Prostate gland (tissue), 2 donors: ENCODE results near the gene C16orf90. TPM values are rescaled to one million over a fixed set of nuclear protein-coding genes. Genes with fewer than 3 reads are reported as not detected.
"Not testable (repeated sequence)": the region's sequence is repeated elsewhere in the genome, so short reads cannot be mapped to it uniquely, and the experiment has no call there.

Source experiments
- DNase-seq: peaks from one replicate; pipeline ENCODE4 v3.0.0-alpha.2; 2019; ENCODE audit warnings: low spot score
- H3K27ac ChIP-seq, 2 donors: fragments of 200-600 bp; sonication (generic); 2 replicates each; pipeline ENCODE4 v1.5.1; 2017 to 2019
- H3K27me3 ChIP-seq: fragments of 200-600 bp; sonication (generic); replicated peaks from 2 replicates; pipeline ENCODE4 v1.5.1; 2019; ENCODE audit not compliant: insufficient read depth
- H3K36me3 ChIP-seq, 2 donors: fragments of 200-600 bp; sonication (generic); 1 replicate in 1 of 2; 2 replicates in 1 of 2; pipeline versions ENCODE4 v1.5.1 to v1.8.1; 2017 to 2019
- H3K4me1 ChIP-seq: fragments of 200-600 bp; sonication (generic); replicated peaks from 2 replicates; pipeline ENCODE4 v1.5.1; 2019
- H3K4me3 ChIP-seq, 2 donors: fragments of 200-600 bp; sonication (generic); 2 replicates each; pipeline ENCODE4 v1.5.1; 2017 to 2019
- H3K9me3 ChIP-seq: fragments of 200-600 bp; sonication (generic); 2 replicates; pipeline ENCODE4 v1.5.1; 2017
- CTCF ChIP-seq, 4 experiments: fragments of 200-600 bp in 2 of 4; fragments of 450-650 bp in 2 of 4; sonication (generic) in 2 of 4; IDR thresholded peaks; 1 replicate in 3 of 4; 2 replicates in 1 of 4; pipeline ENCODE4 v1.5.1; 2016 to 2019; ENCODE audit warnings: antibody characterized with exemption in 4 of 4, mild to moderate bottlenecking in 2 of 4, moderate library complexity in 2 of 4
- POLR2A ChIP-seq: fragments of 450-650 bp; IDR thresholded peaks from one replicate; pipeline ENCODE4 v1.6.1; 2016; ENCODE audit warnings: antibody characterized with exemption, mild to moderate bottlenecking
- POLR2AphosphoS5 ChIP-seq: sonication (generic); formaldehyde crosslinking; IDR thresholded peaks from one replicate; pipeline ENCODE4 v1.6.1; 2017; ENCODE audit warnings: antibody characterized with exemption
- WGBS: methylation state at CpG from one replicate; pipeline ENCODE4 v1.1.5; 2018; 5-methylcytosine and 5-hydroxymethylcytosine counted together
- intact Hi-C: fragments of 100-400 bp; cut with DNase I; formaldehyde crosslinking; loops from one replicate; pipeline ENCODE4 v1.14.2; 2022
- total RNA-seq, 2 donors: library from RNA; depleted of rRNA; stranded (reverse); fragments of >200 nt; gene quantifications; one replicate each; pipeline ENCODE4 v1.1.0, GENCODE V29; 2016

C16orf90 gene
- total RNA-seq, 2 donors from 2014 or later, result 1.1 TPM; not detected in 1

GRCh38 chr16:3529175-3529574 lies 33.9 kb upstream of the C16orf90 start:
- H3K27me3 ChIP-seq, result no peaks in the 10 kb centered on the region
- H3K4me1 ChIP-seq, result no peaks in the 10 kb centered on the region
- TF ChIP-seq POLR2A, result no peak
- no peak for TF ChIP-seq POLR2AphosphoS5
- no peak for TF ChIP-seq CTCF (IDR thresholded peaks at IDR 0.05)
- peaks cover 4 to 12% of the 10 kb centered on the region in 2 donors for H3K36me3 ChIP-seq
- no peak for DNase-seq
- no peak overlapping the region for H3K4me3 ChIP-seq
- intact Hi-C loops, result loop anchor here (5.0 kb wide), 1 partner anchor 348 kb away; no protein-coding TSS in a partner anchor
- no peak overlapping the region for H3K27ac ChIP-seq
- no peaks in the 10 kb centered on the region for H3K9me3 ChIP-seq

GRCh38 chr16:3528406-3528805 lies 33.1 kb upstream of the C16orf90 start:
- intact Hi-C loops, result loop anchor here (5.0 kb wide), 1 partner anchor 349 kb away; no protein-coding TSS in a partner anchor
- no peaks in the 10 kb centered on the region for H3K4me1 ChIP-seq
- H3K27me3 ChIP-seq, result no peaks in the 10 kb centered on the region
- no peak overlapping the region for H3K4me3 ChIP-seq
- no peak overlapping the region for H3K27ac ChIP-seq
- no peaks in the 10 kb centered on the region for H3K9me3 ChIP-seq
- no peak for DNase-seq
- WGBS, result 94% methylated on average over 2 of the region's 2 CpGs
- H3K36me3 ChIP-seq, result peaks cover 4 to 19% of the 10 kb centered on the region in 2 donors
- TF ChIP-seq POLR2A, result no peak
- no peak for TF ChIP-seq POLR2AphosphoS5
- no peak for TF ChIP-seq CTCF (IDR thresholded peaks at IDR 0.05)

- H3K9me3 ChIP-seq, H3K27ac ChIP-seq, H3K4me1 ChIP-seq, H3K27me3 ChIP-seq, H3K4me3 ChIP-seq: not testable (repeated sequence)
- peaks cover 4 to 23% of the 10 kb centered on the region in 2 donors for H3K36me3 ChIP-seq
- intact Hi-C loops, result loop anchor here (5.0 kb wide), 1 partner anchor 350 kb away; no protein-coding TSS in a partner anchor
- TF ChIP-seq CTCF (IDR thresholded peaks at IDR 0.05), result peak; percentile 18 to 64 (median 50)
- 64% methylated on average over 12 of the region's 12 CpGs for WGBS
- DNase-seq, result peak; percentile 58
Observed at GRCh38 chr16:3527216-3527829, 32.0 kb upstream of the C16orf90 start.

GRCh38 chr16:3525951-3526350 lies 30.7 kb upstream of the C16orf90 start:
- intact Hi-C loops, result loop anchor here (5.0 kb wide), 1 partner anchor 351 kb away; no protein-coding TSS in a partner anchor
- Histone ChIP-seq H3K27me3 (no peaks in the 10 kb centered on the region), H3K27ac (no peak overlapping the region), H3K4me1 (no peaks in the 10 kb centered on the region), H3K4me3 (no peak overlapping the region), H3K36me3 (peaks cover 4 to 19% of the 10 kb centered on the region in 2 donors), H3K9me3 (no peaks in the 10 kb centered on the region)
- TF ChIP-seq POLR2A (no peak), POLR2AphosphoS5 (no peak), CTCF (IDR thresholded peaks at IDR 0.05) (no peak)
- DNase-seq, result no peak
- 93% methylated on average over 5 of the region's 5 CpGs for WGBS

GRCh38 chr16:3523281-3523680 lies 28.0 kb upstream of the C16orf90 start:
- Histone ChIP-seq H3K27me3 (no peaks in the 10 kb centered on the region), H3K36me3 (peaks cover 0 to 15% of the 10 kb centered on the region in 2 donors), H3K4me1 (no peaks in the 10 kb centered on the region), H3K9me3 (no peaks in the 10 kb centered on the region), H3K4me3 (no peak overlapping the region), H3K27ac (no peak overlapping the region)
- no peak for DNase-seq
- 98% methylated on average over 3 of the region's 3 CpGs for WGBS
- intact Hi-C loops, result no loop called here
- no peak for TF ChIP-seq CTCF (IDR thresholded peaks at IDR 0.05)
